Osteocyte (in vitro differentiated cells): Measurements from ENCODE around the gene CTDSPL. TPM values are rescaled to one million over a fixed set of nuclear protein-coding genes. Genes with fewer than 3 reads are reported as not detected.

ENCODE experiments used
- DNase-seq: peaks from one replicate; pipeline ENCODE4 v3.0.0; 2021; ENCODE audit warnings: mixed read lengths; ENCODE audit not compliant: unreplicated experiment; ENCODE audit errors: extremely low spot score
- H3K27ac Mint-ChIP-seq: one replicate; pipeline ENCODE4 v1.8.0; 2021; ENCODE audit warnings: mild to moderate bottlenecking, mixed read lengths; ENCODE audit not compliant: unreplicated experiment
- H3K27me3 Mint-ChIP-seq: one replicate; pipeline ENCODE4 v1.8.0; 2021; ENCODE audit warnings: mixed read lengths; ENCODE audit not compliant: unreplicated experiment
- H3K36me3 Mint-ChIP-seq: one replicate; pipeline ENCODE4 v1.8.0; 2021; ENCODE audit warnings: mixed read lengths; ENCODE audit not compliant: unreplicated experiment
- H3K4me1 Mint-ChIP-seq: one replicate; pipeline ENCODE4 v1.8.0; 2021; ENCODE audit warnings: mixed read lengths; ENCODE audit not compliant: unreplicated experiment
- H3K4me3 Mint-ChIP-seq: one replicate; pipeline ENCODE4 v1.8.0; 2021; ENCODE audit warnings: mild to moderate bottlenecking, moderate library complexity, mixed read lengths; ENCODE audit not compliant: unreplicated experiment
- H3K9me3 Mint-ChIP-seq: one replicate; pipeline ENCODE4 v1.8.0; 2021; ENCODE audit warnings: mixed read lengths; ENCODE audit not compliant: unreplicated experiment
- CTCF ChIP-seq: fragments of 200-600 bp; sonication (generic); IDR thresholded peaks from 2 replicates; pipeline ENCODE4 v1.5.0; 2021; ENCODE audit warnings: antibody characterized with exemption, mild to moderate bottlenecking, moderate library complexity
- total RNA-seq: library from RNA; stranded (reverse); gene quantifications from 2 replicates; pipeline ENCODE4 v1.2.1, GENCODE V29; 2021

Gene CTDSPL
- total RNA-seq, 1 donor from 2014 or later = 71.6 TPM

GRCh38 chr3:37949866-37950265, 88.2 kb downstream of the CTDSPL start:
- H3K4me1 Mint-ChIP-seq = peaks cover 66% of the 10 kb centered on the region
- DNase-seq = no peak
- no peak overlapping the region for H3K4me3 Mint-ChIP-seq

DNA sequence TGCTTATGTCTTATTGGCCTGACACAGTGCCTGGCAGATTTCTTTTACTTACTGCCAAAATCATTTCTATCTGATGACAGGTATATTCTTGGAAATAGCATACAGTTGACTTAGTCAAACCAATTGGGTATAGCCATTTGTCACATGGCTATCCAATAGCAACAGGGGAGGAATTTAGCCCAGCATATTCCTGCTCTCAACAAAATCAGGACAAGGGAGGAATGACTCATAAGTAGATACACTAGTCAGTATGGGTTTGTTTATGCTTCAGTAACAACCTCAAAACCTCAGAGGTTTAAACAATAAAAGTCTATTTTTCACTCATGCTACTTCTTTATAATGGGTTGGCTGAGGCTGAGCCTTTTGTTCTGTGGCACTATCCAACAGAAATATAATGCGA, 90.9 kb downstream of the CTDSPL start:
- H3K36me3 Mint-ChIP-seq = peaks cover 45% of the 10 kb centered on the region
- no peak for DNase-seq
- no peak for TF ChIP-seq CTCF
- H3K27ac Mint-ChIP-seq = no peak overlapping the region
- H3K9me3 Mint-ChIP-seq = peaks cover 8% of the 10 kb centered on the region
- no peaks in the 10 kb centered on the region for H3K27me3 Mint-ChIP-seq
- no peak overlapping the region for H3K4me3 Mint-ChIP-seq
- peaks cover 58% of the 10 kb centered on the region for H3K4me1 Mint-ChIP-seq

More at GRCh38 chr3:37949866-37950265, 88.2 kb downstream of the CTDSPL start:
- H3K27me3 Mint-ChIP-seq = no peaks in the 10 kb centered on the region
- peaks cover 8% of the 10 kb centered on the region for H3K9me3 Mint-ChIP-seq
- peak overlapping the region; percentile 89 for H3K27ac Mint-ChIP-seq
- H3K36me3 Mint-ChIP-seq = peaks cover 31% of the 10 kb centered on the region
- TF ChIP-seq CTCF = no peak

GRCh38 chr3:37953226-37953625, 91.5 kb downstream of the CTDSPL start:
- peaks cover 8% of the 10 kb centered on the region for H3K9me3 Mint-ChIP-seq
- H3K4me3 Mint-ChIP-seq = no peak overlapping the region
- H3K36me3 Mint-ChIP-seq = peaks cover 47% of the 10 kb centered on the region
- H3K27me3 Mint-ChIP-seq = no peaks in the 10 kb centered on the region
- DNase-seq = no peak
- peaks cover 58% of the 10 kb centered on the region for H3K4me1 Mint-ChIP-seq
- peak overlapping the region; percentile 25 for H3K27ac Mint-ChIP-seq
- TF ChIP-seq CTCF = no peak

GRCh38 chr3:37953707-37954394, 92.2 kb downstream of the CTDSPL start:
- Mint-ChIP-seq H3K9me3 (peaks cover 8% of the 10 kb centered on the region), H3K4me3 (no peak overlapping the region), H3K27ac (no peak overlapping the region), H3K27me3 (no peaks in the 10 kb centered on the region), H3K4me1 (peaks cover 54% of the 10 kb centered on the region), H3K36me3 (peaks cover 47% of the 10 kb centered on the region)
- no peak for TF ChIP-seq CTCF
- peak; percentile 7 for DNase-seq

- H3K4me1 Mint-ChIP-seq = peaks cover 45% of the 10 kb centered on the region
- no peaks in the 10 kb centered on the region for H3K27me3 Mint-ChIP-seq
- TF ChIP-seq CTCF = no peak
- H3K27ac Mint-ChIP-seq = no peak overlapping the region
- H3K9me3 Mint-ChIP-seq = peaks cover 8% of the 10 kb centered on the region
- peaks cover 50% of the 10 kb centered on the region for H3K36me3 Mint-ChIP-seq
- no peak overlapping the region for H3K4me3 Mint-ChIP-seq
- DNase-seq = peak; percentile 57
These were observed 93.2 kb downstream of the CTDSPL start for GRCh38 chr3:37954881-37955280.
